K562 (cell line): Measurements from ENCODE around the gene NRG3. TPM values are rescaled to one million over a fixed set of nuclear protein-coding genes. Genes with fewer than 3 reads are reported as not detected.

Experiments
- ATAC-seq: fragments of 200-7000 bp; cut with Tn5 transposase; 3 replicates; pipeline ENCODE4 v1.9.1; 2020; ENCODE audit warnings: moderate library complexity
- BruUV-seq: library from RNA; stranded (reverse); fragments of 400-500 nt; replicated peaks from 2 replicates; lab custom pipeline; 2021; lab: Mats Ljungman, UMichigan
- CTCF ChIA-PET: fragments of 300-600 bp; formaldehyde crosslinking; extraction: SDS; loops from one replicate; lab custom pipeline; 2021; ENCODE audit warnings: low intra/inter-chr PET ratio; lab: Yijun Ruan, JAX
- POLR2A ChIA-PET: fragments of 300-600, 350-650 bp; sonication (Branson Sonifier 250); formaldehyde crosslinking; extraction: SDS; loops from one replicate; lab custom pipeline; 2021; ENCODE audit warnings: antibody characterized with exemption, inconsistent platforms; lab: Yijun Ruan, JAX
- DNase-seq, 4 experiments: peaks; one replicate each; pipeline versions ENCODE4 v3.0.0 to v3.0.0-alpha.2; 2011 to 2018; ENCODE audit warnings: low spot score in 3 of 4, mixed read lengths in 3 of 4; ENCODE audit errors: extremely low read depth in 1 of 4
- FAIRE-seq: peaks from 2 replicates; lab custom pipeline; 2011; peaks lifted over from hg19 to GRCh38; lab: Jason Lieb, UNC
- H2AFZ ChIP-seq: 2 replicates; pipeline ENCODE4 v1.6.0; 2011; ENCODE audit warnings: low read depth, low read length, control low read depth, inconsistent platforms
- H3K27ac ChIP-seq: fragments of 200-600 bp; 3 replicates; pipeline ENCODE4 v1.8.0; 2011; ENCODE audit warnings: low read depth, mild to moderate bottlenecking, control low read depth, inconsistent platforms, low read length, moderate library complexity, mixed read lengths; ENCODE audit errors: extremely low read depth
- H3K27me3 ChIP-seq, 2 experiments: fragments of 300-600 bp in 1 of 2; 2 replicates in 1 of 2; 3 replicates in 1 of 2; pipeline versions ENCODE4 v1.6.0 to v1.8.0; 2011; ENCODE audit warnings: inconsistent platforms in 2 of 2, low read length in 2 of 2, mild to moderate bottlenecking in 1 of 2, mixed read lengths in 1 of 2, moderate library complexity in 1 of 2; ENCODE audit not compliant: control insufficient read depth in 2 of 2, insufficient read depth in 2 of 2
- H3K36me3 ChIP-seq: fragments of 300-600 bp; 3 replicates; pipeline ENCODE4 v1.8.0; 2011; ENCODE audit warnings: mild to moderate bottlenecking, low read length, inconsistent platforms; ENCODE audit not compliant: control insufficient read depth, insufficient read depth
- H3K4me1 ChIP-seq, 2 experiments: fragments of 200-600 bp in 1 of 2; replicated peaks in 1 of 2; 2 replicates in 1 of 2; 3 replicates in 1 of 2; pipeline versions ENCODE4 v1.5.1 to v1.8.0; 2011; ENCODE audit warnings: inconsistent platforms in 2 of 2, low read length in 2 of 2, mild to moderate bottlenecking in 1 of 2, mixed read lengths in 1 of 2, moderate library complexity in 1 of 2; ENCODE audit not compliant: control insufficient read depth in 2 of 2, insufficient read depth in 2 of 2
- H3K4me2 ChIP-seq: 2 replicates; pipeline ENCODE4 v1.6.1; 2011; ENCODE audit warnings: low read length, control low read depth, inconsistent platforms, mixed read lengths; ENCODE audit not compliant: insufficient read depth
- H3K4me3 ChIP-seq: fragments of 200-600 bp; sonication (generic), shearing (Covaris generic); 2 replicates; pipeline ENCODE4 v1.5.1; 2016; ENCODE audit warnings: control low read depth, inconsistent platforms
- H3K79me2 ChIP-seq: fragments of 200-600 bp; 3 replicates; pipeline ENCODE4 v1.8.0; 2011; ENCODE audit warnings: low read length, inconsistent platforms; ENCODE audit not compliant: control insufficient read depth, insufficient read depth
- H3K9ac ChIP-seq, 2 experiments: 2 replicates each; pipeline versions ENCODE4 v1.6.0 to v1.6.1; 2011; ENCODE audit warnings: low read depth in 2 of 2, low read length in 2 of 2, control low read depth in 1 of 2, inconsistent platforms in 1 of 2, mild to moderate bottlenecking in 1 of 2, mixed read lengths in 1 of 2; ENCODE audit not compliant: insufficient read depth in 1 of 2
- H3K9me1 ChIP-seq: one replicate; pipeline ENCODE4 v1.6.0; 2011; ENCODE audit warnings: inconsistent platforms, mild to moderate bottlenecking, low read length, moderate library complexity; ENCODE audit not compliant: control insufficient read depth, insufficient read depth
- H3K9me3 ChIP-seq: replicated peaks from 2 replicates; pipeline ENCODE4 v1.5.1; 2011; ENCODE audit warnings: low read depth, low read length, inconsistent platforms; ENCODE audit not compliant: control insufficient read depth, insufficient read depth
- H4K20me1 ChIP-seq: replicated peaks from 2 replicates; pipeline ENCODE4 v1.6.1; 2011; ENCODE audit warnings: low read length, inconsistent platforms, mixed read lengths; ENCODE audit not compliant: control insufficient read depth, insufficient read depth
- ATF1 ChIP-seq, 2 experiments: fragments of 450-650 bp in 1 of 2; IDR thresholded peaks; 2 replicates each; pipeline ENCODE4 v1.6.1; 2016; ENCODE audit warnings: missing compliant biosample characterization in 1 of 2, missing genetic modification characterization in 1 of 2
- FOXA3 ChIP-seq, 2 experiments: fragments of 450-650 bp in 1 of 2; sonication (generic) in 1 of 2; formaldehyde crosslinking; IDR thresholded peaks in 1 of 2; conservative IDR thresholded peaks in 1 of 2; 2 replicates each; pipeline versions ENCODE4 v1.4.0 to v1.8.0; 2020 to 2022; ENCODE audit warnings: mild to moderate bottlenecking in 2 of 2, missing genetic modification reagents in 1 of 2
- HMG20B ChIP-seq: fragments of 250-450 bp; sonication (Bioruptor Pico); IDR thresholded peaks from 2 replicates; pipeline ENCODE4 v1.5.0; 2021; ENCODE audit warnings: mild to moderate bottlenecking
- MTA1 ChIP-seq: fragments of 450-650 bp; IDR thresholded peaks from 2 replicates; pipeline ENCODE4 v1.6.1; 2017; ENCODE audit warnings: borderline replicate concordance
- PCBP1 ChIP-seq: fragments of 200-400 bp; formaldehyde crosslinking; IDR thresholded peaks from 2 replicates; pipeline ENCODE4 v1.6.1; 2018; ENCODE audit warnings: mild to moderate bottlenecking, low read depth, low read length; ENCODE audit not compliant: poor library complexity, severe bottlenecking
- PTRF ChIP-seq: fragments of 450-650 bp; IDR thresholded peaks from 2 replicates; pipeline ENCODE4 v1.6.1; 2016; ENCODE audit warnings: mild to moderate bottlenecking, missing genetic modification characterization, missing compliant biosample characterization
- SIN3B ChIP-seq: fragments of 450-650 bp; IDR thresholded peaks from 2 replicates; pipeline ENCODE4 v1.6.1; 2017; ENCODE audit warnings: low read depth, mild to moderate bottlenecking, moderate library complexity
- ZNF197 ChIP-seq: fragments of 200-800 bp; sonication (Bioruptor generic); IDR thresholded peaks from 2 replicates; pipeline ENCODE4 v1.6.1; 2016; ENCODE audit warnings: low read depth, missing genetic modification characterization, missing compliant biosample characterization
- ZNF766 ChIP-seq: fragments of 200-800 bp; sonication (Bioruptor generic); conservative IDR thresholded peaks from 2 replicates; pipeline ENCODE4 v1.6.1; 2016; ENCODE audit warnings: missing genetic modification characterization, missing compliant biosample characterization
- WGBS: fragments of 100-300 bp; shearing (Covaris generic); methylation state at CpG from one replicate; pipeline ENCODE4 v1.1.6; 2016; ENCODE audit warnings: low coverage, mixed read lengths; ENCODE audit not compliant: insufficient coverage; ENCODE audit errors: missing lambda C conversion rate; 5-methylcytosine and 5-hydroxymethylcytosine counted together
- in situ Hi-C: fragments of 300-500 bp; cut with MboI; formaldehyde crosslinking; loops from 4 replicates; pipeline ENCODE4 v1.15.0; 2018; ENCODE audit warnings: inconsistent platforms, mixed read lengths
- intact Hi-C: fragments of 100-400 bp; cut with micrococcal nuclease; formaldehyde crosslinking; loops from 2 replicates; pipeline ENCODE4 v1.14.2; 2022
- polyA plus RNA-seq, 8 experiments: library from polyadenylated mRNA; depleted of rRNA in 4 of 8; stranded (reverse) in 5 of 8; unstranded in 3 of 8; fragments of >200 nt; fragmentation: Nextera tagmentation in 2 of 8; fragmentation: Illumina TruSeq in 1 of 8; extraction: Ambion mirVana in 2 of 8; extraction: Trizol in 1 of 8; gene quantifications; 2 replicates each; pipeline versions ENCODE4 v1.2.1 to v1.2.3, GENCODE V29; 2011 to 2014; ENCODE audit warnings: inconsistent platforms in 1 of 8, missing spikeins in 1 of 8
- total RNA-seq, 7 experiments: library from RNA; depleted of rRNA in 6 of 7; stranded (reverse); fragments of >200 nt in 6 of 7; fragmentation: Illumina TruSeq in 2 of 7; extraction: Trizol in 2 of 7; gene quantifications; 2 replicates each; pipeline versions ENCODE4 v1.2.1 to v1.2.3, GENCODE V29; 2011 to 2021; ENCODE audit warnings: low replicate concordance in 1 of 7
- TF ChIP-seq, protein P1 (sequence below): fragments of 450-650 bp; IDR thresholded peaks from one replicate; pipeline ENCODE4 v1.6.1; 2018; ENCODE audit warnings: mild to moderate bottlenecking, moderate library complexity; ENCODE audit not compliant: partially characterized antibody

NRG3 gene
- total and polyA plus RNA-seq, 9 of the 15 experiments (the other 6 are each of a cell fraction or from before 2014, with no cell fraction given), result not detected

DNA sequence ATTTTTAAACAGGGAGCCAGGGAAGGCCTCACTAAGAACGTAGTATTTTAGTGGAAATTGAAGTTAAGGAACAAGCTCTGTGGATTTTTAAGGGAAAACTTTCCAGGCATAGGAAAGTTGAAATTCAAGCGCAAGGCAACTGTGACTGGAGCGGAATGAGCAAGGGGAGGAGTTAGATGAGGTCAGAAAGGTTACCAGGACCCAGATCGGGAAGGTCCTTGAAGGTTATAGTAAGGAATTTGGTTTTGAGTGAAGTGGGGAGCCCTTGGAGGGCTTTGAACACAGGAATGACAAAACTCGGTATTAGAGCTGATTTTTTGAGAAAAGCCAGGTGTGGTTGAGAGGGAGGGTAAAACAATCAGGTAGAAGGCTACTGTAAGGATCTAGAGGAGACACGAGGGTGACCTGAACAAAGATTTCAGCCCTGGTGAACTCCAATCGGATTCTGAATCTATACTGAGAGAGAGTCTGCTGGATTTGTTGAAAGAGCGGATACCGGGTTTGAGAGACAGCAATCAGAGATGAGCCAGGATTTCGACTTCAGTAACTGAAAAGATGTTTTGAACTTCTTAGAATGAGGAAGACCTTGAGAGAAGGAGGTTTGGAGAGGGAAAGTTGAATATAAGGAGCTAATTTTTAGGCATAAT lies 1013.9 kb downstream of the NRG3 start:
- TF ChIP-seq ZNF766 (CRISPR knock-in tag) (no peak), PCBP1 (no peak), ZNF197 (CRISPR knock-in tag) (no peak), SIN3B (no peak), HMG20B (no peak), FOXA3 (CRISPR knock-in tag; conservative IDR thresholded peaks at IDR 0.05 in 1 of 2, IDR thresholded peaks at IDR 0.05 in 1 of 2) (no peak), MTA1 (no peak), ATF1 (CRISPR knock-in tag; IDR thresholded peaks at IDR 0.05) (no peak), ATF1 (tag; IDR thresholded peaks at IDR 0.05) (no peak), PTRF (tag) (no peak)
- TF ChIP-seq, protein P1, sequence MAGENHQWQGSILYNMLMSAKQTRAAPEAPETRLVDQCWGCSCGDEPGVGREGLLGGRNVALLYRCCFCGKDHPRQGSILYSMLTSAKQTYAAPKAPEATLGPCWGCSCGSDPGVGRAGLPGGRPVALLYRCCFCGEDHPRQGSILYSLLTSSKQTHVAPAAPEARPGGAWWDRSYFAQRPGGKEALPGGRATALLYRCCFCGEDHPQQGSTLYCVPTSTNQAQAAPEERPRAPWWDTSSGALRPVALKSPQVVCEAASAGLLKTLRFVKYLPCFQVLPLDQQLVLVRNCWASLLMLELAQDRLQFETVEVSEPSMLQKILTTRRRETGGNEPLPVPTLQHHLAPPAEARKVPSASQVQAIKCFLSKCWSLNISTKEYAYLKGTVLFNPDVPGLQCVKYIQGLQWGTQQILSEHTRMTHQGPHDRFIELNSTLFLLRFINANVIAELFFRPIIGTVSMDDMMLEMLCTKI, result no peak
- FAIRE-seq, result no peak
- ATAC-seq, result no peak
- 0% methylated on average over 10 of the region's 10 CpGs for WGBS
- H3K4me2 ChIP-seq, result no peak overlapping the region
- no peaks in the 10 kb centered on the region for H4K20me1 ChIP-seq
- DNase-seq, result no peak
- no peak overlapping the region for H3K27ac ChIP-seq
- H3K9me1 ChIP-seq, result no peaks in the 10 kb centered on the region
- intact Hi-C loops, result no loop called here
- H3K79me2 ChIP-seq, result no peaks in the 10 kb centered on the region
- H3K9ac ChIP-seq, result no peak overlapping the region
- POLR2A ChIA-PET, result no interaction called here
- BruUV-seq, result no TSS peak
- no peak overlapping the region for H3K4me3 ChIP-seq
- peaks cover 2% of the 10 kb centered on the region; the same call in 1 of the 2 replicates for H3K9me3 ChIP-seq
- in situ Hi-C loops, result no loop called here
- H3K36me3 ChIP-seq, result no peaks in the 10 kb centered on the region
- no peaks in the 10 kb centered on the region for H3K27me3 ChIP-seq
- CTCF ChIA-PET, result interaction anchor here (0.6 kb wide), 1 partner anchor 525 kb away, joined by 3 read pairs; no protein-coding TSS in a partner anchor
- H2AFZ ChIP-seq, result no peak overlapping the region
- H3K4me1 ChIP-seq, result no peaks in the 10 kb centered on the region
